Caki2 (cell line): ENCODE data around the gene GALNT11. TPM values are rescaled to one million over a fixed set of nuclear protein-coding genes. Genes with fewer than 3 reads are reported as not detected.
"Not testable (repeated sequence)": the region's sequence is repeated elsewhere in the genome, so short reads cannot be mapped to it uniquely, and the experiment has no call there.

Experiments
- DNase-seq: peaks from one replicate; pipeline ENCODE4 v3.0.0-alpha.2; 2015; ENCODE audit warnings: low read depth
- in situ Hi-C: cut with HindIII; loops from 2 replicates; pipeline ENCODE4 v1.10.0; 2016; ENCODE audit warnings: low sequenced_read_pairs, low pct_unique_long_range_greater_than_20kb, mixed read lengths
- total RNA-seq: library from RNA; depleted of rRNA; stranded (reverse); fragments of >200 nt; shearing (Covaris generic); gene quantifications from 2 replicates; pipeline ENCODE4 v1.2.3, GENCODE V29; 2014; ENCODE audit warnings: low replicate concordance; rRNA removed

Gene GALNT11
- total RNA-seq: 56.8 and 63.3 TPM in 2 replicates

DNA sequence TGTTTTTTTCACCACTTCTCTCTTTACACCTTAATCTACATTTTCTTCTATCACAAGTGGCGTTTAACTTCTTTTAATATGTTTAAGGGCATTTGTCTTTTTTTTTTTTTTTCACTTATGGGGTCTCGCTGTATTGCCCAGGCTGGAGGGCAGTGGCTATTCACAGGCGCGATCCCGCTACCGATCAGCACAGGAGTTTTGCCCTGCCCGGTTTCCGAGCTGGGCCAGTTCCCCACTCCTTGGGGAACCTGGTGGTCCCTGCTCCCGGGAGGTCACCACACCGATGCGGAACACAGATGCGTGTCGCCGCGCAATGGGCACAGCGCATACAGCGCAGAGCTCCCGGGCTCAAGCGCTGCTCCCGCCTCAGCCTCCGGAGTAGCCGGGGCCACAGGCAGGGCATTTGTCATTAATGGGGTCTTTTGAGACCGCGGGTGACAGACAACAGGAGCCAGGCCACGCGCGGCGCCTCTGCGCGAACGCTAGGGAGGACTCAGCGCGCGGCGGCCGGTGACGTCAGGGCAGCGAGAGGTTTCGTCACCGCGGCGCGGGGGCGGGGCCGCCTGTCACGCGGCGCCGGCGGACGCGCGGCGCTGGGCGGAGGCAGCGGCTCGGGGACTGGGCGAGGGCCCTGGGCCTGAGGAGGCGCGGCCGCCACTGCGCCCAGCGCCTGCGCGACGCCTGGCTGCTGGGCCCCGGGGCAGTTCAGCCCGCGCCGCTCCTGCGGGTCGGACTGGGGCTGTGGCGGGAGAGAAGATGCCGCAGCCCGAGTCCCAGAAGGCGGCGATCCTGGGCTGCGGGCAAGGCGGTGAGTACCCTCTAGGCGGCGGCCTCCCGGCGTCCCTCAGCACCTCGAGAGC is at the start of gene GALNT11:
GALNT11 (plus strand) TSS at position 598 of the 860 bp plus-strand sequence. CDS start 68,554 bp downstream, outside the sequence.
- DNase-seq: peak; percentile 85

DNA sequence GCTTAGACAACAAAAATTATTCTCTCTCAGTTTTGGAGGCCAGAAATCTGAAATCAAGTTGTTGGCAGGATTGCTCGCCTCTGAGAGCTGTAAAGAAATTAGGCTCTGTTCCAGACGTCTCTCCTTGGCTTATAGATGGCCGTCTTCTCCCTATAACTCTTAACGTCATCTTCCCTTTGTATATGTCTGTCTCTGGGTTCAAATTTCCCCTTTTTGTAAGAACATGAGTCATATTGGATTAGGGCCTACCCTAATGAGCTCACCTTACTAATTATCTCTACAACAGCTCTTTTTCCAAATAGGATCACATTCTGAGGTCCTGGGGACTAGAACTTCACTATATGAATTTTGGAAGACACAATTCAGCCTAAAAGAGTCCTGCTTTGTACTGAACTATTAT is 46.9 kb upstream of the GALNT11 start:
- in situ Hi-C loops: no loop called here

More for the DNA sequence above, at the start of gene GALNT11:
- in situ Hi-C loops: no loop called here

DNA sequence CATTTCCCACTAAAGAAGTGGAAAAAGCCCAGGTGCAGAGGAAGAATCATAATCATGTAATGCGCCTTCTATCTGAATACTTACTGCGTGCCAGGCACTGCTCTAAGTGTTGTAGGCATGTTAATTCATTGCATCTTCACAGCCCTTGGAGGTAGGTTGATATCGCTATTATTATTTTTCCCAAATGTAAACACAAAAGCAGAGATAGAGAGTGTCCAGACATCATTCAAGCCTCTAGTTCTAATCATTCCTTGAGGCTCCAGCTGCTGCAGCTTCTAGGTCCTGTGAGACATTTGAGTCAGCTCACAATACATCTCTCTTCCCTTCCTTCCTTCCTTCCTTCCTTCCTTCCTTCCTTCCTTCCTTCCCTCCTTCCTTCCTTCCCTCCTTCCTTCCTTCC is 44.3 kb upstream of the GALNT11 start:
- no peak for DNase-seq
- in situ Hi-C loops: no loop called here

More for the DNA sequence above, 46.9 kb upstream of the GALNT11 start:
- no peak for DNase-seq

DNA sequence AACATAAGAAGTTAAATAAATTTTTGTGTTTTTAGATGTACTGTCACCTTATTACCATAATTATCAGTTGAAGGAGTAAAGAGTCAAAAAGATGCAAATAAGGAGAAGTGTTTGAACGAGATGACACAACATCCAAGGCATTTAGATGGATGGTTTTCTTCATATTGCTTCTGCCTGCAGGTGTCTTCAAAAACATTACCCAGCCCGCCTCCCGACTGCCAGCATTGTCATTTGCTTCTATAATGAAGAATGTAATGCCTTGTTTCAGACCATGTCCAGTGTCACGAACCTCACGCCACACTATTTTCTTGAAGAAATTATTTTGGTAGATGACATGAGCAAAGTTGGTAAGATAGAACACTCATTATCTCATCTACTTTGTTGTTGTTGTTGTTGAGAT is 42.7 kb upstream of the GALNT11 start:
- DNase-seq: no peak
- in situ Hi-C loops: no loop called here

DNA sequence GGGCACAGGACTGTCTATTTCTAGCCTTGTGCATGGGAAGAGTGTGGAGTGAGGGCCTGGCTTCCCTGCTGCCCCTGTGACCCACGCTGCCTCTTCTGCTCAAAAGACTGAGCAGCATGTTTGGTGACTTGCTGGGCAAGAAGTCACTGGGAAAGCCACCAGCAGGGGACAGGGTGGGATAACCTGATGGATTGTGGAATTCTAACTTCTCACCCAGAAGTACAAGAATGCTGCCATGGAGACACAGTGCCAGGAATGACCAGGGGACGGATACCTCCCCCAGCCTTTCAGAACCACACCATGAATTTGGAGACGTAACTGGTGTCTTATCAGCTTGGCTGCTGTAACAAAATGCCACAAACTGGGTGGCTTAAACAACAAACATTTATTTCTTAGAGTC is 40.9 kb upstream of the GALNT11 start:
- in situ Hi-C loops: no loop called here

DNA sequence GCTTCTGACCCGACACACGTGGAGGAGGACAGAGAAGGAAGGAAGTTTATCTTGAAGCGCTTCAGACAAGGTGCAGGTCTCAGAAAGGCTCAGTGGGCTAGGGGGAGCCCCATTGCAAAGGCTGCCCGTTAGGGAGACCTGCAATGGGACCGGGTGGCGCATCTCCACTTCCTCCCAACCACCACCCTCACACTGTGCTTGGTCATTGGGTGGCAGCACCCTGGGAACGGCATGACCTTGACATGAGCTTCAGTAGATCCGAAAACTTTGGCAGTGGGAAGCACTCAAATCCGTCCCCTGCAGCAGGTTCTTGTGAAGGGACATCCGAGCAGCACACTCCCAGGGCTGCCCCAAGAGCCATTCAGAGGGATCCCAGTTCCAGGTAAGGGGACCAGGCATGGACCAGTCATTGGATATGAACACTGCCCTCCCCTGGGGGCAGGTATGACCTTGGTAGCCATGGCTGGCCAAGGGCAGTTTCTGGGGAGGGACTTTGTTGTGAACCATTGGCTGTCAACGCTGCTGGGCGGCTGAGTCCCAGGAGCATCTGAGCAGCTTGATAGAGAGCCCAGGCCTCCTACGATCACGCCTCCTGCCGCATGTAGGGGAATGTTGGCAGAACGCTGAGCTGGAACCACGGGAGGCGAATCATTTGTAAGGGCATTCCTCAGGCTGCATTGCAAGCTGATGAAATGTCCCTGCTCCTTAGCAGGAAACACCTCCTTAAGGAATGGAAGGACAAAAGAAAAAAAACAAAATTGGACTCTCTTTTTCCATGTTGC is 37.5 kb upstream of the GALNT11 start:
- DNase-seq: no peak

More for the DNA sequence above, 40.9 kb upstream of the GALNT11 start:
- no peak for DNase-seq

DNA sequence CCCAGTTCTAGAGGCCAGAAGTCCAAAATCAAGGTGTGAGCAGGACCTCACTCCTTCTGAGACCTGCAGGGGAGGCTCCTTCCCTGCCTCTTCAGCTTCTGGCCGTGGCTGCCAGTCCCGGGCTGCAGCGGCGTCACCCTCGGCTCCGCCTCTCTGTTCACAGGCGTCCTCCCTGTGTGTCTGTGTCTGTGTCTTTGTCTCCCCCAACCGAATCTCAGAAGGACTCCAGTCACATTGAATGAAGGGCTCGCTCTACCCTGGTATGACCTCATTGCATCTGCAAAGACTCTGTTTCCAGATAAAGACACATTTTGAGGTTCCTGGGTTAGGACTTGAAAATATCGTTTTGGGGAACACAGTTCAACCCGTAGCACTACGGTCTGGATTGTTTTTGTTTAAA is 33.1 kb upstream of the GALNT11 start:
- in situ Hi-C loops: no loop called here
- DNase-seq: peak; percentile 32

More for the DNA sequence above, 37.5 kb upstream of the GALNT11 start:
- in situ Hi-C loops: no loop called here

DNA sequence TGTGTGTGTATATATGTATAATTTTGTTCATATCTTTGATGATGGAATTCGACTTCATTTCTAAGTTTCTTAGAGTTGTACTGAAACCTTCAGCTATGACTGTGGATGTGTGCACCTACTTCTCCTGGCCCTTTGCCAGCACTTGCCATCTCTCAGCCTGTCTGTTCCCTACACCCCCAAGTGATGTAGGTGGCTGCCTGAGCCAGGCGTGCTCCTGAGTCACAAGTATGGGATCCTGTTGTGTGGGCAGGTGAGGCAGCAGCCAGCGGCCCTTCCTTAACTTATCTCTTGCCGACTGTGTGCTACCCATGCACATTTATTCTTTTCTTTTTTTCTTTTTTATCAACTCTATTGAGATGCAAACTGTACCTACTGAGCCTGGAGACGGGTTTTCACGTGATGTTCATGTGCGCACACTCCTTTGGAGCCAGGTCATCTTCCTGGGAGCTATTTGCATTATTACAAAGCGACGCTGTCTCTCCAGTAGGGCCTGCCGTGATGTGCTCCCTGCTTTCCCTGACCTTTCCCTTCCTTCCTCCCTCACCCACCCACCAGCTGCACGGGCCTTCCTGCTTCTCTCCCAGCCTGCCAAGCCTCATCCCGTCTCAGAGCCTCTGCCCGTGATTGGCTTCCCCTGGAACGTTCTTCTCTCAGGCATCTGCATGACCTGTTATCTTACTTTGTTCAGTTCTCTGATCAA is 31.3 kb upstream of the GALNT11 start:
- no peak for DNase-seq

DNA sequence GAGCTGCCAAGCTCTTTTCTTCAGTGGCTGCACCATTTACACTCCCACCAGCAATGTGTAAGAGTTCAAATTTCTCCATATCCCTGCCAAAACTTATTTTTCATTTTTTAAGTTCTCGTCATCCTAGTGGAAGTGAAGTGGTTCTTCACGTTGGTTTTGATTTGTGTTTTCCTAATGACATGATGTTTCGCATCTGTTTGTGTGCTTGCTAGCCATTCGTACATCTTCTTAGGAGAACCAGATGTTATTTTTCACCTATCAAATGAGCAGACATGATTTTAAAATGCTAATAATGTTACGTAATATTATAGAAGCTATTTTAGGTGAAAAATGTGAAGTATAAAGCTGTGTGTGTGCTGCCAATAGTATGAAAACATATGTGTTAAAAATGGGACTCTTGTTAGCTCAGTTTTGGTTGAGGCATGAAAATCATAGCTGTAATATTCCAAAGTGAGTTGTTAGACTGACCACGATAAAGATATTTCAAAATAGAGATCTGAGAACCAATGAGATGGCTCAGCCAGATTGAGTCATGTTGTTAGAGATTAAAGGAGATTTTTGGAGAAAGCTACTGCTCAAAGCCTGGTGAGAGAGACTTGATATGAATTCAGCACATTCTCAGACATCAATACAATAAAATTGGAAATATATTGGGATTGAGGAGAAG is 25.9 kb upstream of the GALNT11 start:
- no peak for DNase-seq
- in situ Hi-C loops: no loop called here

More for the DNA sequence above, 31.3 kb upstream of the GALNT11 start:
- in situ Hi-C loops: no loop called here

DNA sequence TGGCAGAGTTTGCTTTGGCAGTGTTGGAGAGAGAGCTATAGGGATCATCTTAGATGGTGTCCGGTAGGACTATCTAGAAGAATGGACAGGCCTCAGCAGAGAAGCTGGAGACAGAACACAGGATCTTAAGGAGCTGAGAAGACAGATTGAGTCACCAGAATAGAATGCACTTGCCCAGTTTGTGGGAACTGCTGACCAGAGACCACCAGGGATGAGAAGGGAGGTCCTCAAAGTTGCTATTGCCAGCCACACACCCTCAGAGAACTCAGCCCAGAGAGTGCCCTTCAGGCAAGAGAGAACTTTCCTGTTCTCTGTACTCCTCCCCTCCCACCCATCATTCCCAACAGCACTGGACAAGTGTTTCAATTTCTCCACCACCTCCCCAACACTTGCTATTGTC is 25.3 kb upstream of the GALNT11 start:
- in situ Hi-C loops: no loop called here
- DNase-seq: no peak

DNA sequence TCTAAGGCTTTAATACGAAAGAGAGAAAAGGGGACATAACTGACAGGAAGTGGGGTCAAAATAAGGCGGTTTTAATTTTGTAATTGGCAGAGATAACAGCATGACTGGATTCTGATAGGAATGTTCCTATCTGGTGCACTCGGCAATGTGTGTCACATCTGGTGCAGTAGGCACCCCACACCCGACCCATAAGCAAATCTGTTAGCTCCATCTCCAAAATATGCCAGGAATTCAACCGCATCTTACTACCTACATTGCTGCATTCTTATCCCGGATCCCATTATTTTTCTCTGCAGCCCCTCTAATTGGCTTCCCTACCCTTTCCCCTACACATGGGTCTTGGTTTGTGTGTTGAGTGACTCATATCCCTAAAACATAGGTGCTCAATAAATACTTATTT is 19.1 kb upstream of the GALNT11 start:
- DNase-seq: no peak
- in situ Hi-C loops: no loop called here

DNA sequence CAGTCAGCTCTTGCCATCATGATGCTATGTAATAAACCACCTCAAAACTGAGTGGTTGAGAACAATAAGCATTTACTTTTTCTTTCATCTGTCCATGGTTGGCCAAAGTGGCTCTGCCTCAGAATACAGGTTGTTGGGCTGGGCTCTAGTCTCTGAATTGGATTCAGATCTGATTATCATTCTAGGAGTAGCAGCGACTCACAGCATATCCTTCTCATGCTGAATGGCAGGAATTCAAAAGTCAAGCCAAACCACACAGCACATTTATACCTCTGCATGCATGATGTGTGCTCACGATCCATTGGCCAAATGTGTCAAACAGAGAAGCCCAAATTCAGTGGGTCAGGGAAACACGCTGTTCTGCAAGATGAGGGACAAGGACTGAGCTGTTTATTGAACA is 13.6 kb upstream of the GALNT11 start:
- no peak for DNase-seq
- in situ Hi-C loops: no loop called here

DNA sequence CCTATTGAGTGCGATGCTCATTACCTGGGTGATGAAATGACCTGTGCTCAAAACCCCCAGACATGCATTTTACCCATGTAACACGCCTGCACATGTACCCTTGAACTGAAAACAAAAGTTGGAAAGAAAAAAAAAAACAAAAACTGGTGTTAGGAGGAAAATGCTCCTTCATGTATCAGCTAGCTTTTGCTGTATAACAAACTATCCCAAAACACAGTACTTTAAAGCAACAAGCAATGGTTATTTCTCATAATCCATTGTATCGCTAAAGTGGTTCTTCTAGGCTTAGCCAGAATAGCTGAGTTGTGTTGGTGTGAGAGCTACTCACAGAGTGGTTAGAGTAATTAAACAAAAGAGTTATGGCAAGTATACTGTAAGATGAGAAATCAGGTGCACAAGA is 12.2 kb upstream of the GALNT11 start:
- in situ Hi-C loops: no loop called here
- DNase-seq: no peak

DNA sequence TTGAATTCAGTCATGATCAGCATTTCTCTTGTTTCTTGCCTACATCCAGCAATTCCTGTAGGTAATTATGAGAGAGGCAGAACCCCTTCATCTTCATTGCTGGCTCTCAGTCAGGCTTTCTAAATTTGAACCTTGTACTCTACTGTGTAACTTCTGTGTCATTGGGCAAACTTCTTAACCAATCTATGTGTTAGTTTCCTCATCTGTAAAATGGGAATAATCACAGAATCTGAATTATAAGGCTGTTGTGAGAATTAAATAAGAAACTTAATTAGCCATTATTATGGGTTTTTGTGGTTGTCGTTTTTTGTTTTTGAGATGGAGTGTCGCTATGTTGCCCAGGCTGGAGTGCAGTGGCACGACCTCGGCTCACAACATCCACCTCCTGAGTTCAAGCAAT is 11.5 kb upstream of the GALNT11 start:
- in situ Hi-C loops: no loop called here
- no peak for DNase-seq

DNA sequence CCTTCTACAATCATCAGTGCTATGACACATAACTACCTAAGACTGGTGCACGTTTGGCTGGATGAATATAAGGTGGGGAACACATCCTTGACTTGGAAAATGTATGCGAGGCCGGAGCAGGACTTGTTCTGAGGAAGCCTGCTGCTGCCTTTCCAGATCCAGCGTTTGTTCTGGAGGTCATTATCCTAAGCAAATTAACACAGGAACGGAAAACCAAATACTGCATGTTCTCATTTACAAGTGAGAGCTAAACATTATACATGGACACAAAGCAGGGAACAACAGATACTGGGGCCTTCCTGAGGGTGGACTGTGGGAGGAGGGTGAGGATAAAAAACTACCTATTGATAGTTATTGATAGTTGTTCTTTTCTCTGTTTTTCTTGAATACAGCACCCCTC is 10.8 kb upstream of the GALNT11 start:
- in situ Hi-C loops: no loop called here
- DNase-seq: no peak

DNA sequence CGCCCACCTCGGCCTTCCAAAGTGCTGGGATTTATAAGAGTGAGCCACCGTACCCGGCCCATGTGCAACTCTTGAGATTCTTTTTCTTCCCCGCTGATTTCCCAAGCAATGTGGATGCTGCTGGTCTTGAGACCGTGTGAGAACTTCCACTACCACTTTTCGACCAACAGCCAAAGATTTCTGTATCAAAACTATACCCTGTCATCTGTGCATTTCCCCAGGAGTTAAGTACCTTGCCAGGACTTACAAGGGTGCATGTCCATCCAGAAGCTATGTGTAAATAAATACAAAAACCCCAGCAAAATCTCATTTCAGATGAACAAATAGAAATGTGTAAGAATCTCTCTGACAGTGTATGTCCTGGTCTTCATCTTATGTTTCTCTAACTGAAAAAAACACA is 9.9 kb upstream of the GALNT11 start:
- in situ Hi-C loops: no loop called here
- DNase-seq: no peak

DNA sequence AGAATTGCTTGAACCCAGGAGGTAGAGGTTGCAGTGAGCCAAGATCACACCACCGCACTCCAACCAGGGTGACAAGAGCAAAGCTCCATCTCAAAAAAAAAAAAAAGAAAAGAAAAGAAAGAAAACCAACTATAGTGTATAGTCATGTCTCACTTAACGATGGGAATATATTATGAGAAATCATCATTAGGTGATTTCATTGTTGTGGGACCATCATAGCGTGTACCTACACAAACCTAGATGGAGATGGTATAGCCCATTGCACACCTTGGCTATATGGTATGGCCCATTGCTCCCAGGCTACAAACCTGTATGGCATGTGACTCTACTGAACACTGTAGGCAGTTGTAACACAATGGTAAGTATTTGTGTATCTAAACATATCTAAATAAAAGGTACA is 8.5 kb upstream of the GALNT11 start:
- DNase-seq: no peak
- in situ Hi-C loops: no loop called here

DNA sequence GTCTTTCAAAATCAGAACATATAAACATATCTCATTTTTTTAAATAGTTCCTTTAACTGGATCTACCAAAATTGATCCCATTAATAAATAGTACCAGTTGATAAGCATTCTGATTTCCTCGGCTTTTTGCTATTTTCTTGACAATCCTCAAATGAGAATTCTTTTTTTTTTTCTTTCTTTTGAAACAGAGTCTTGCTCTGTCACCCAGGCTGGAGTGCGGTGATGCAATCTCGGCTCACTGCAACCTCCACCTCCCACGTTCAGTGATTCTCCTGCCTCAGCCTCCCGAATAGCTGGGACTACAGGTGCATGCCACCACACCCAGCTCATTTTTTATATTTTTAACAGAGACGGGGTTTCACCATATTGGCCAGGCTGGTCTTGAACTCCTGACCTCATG is 7.8 kb upstream of the GALNT11 start:
- DNase-seq, in situ Hi-C loops: not testable (repeated sequence)
